HFF-Myc (cell line): ENCODE measurements around the gene SAP25.

Experiments used
- DNase-seq: peaks from one replicate; pipeline ENCODE4 v3.0.0-alpha.2; 2011; ENCODE audit warnings: low read depth; ENCODE audit errors: extremely low read depth
- H3K4me3 ChIP-seq: replicated peaks from 2 replicates; pipeline ENCODE4 v1.5.1; 2011; ENCODE audit warnings: low read depth, mild to moderate bottlenecking, control low read depth, low read length
- CTCF ChIP-seq: IDR thresholded peaks from 2 replicates; pipeline ENCODE4 v1.5.1; 2012; ENCODE audit warnings: mild to moderate bottlenecking, low read depth, low read length, control low read depth; ENCODE audit errors: missing control alignments

SAP25 gene

GRCh38 chr7:100573691-100574361 is at the start of gene SAP25:
SAP25 (minus strand) TSS chr7:100573900; CDS start chr7:100573742, 158 bp downstream.
- no peak within 1 kb of the TSS for H3K4me3 ChIP-seq
- no peak for TF ChIP-seq CTCF
- no peak for DNase-seq

GRCh38 chr7:100621554-100621953 is 47.9 kb upstream of the SAP25 start:
- no peak for TF ChIP-seq CTCF
- no peak overlapping the region for H3K4me3 ChIP-seq
- DNase-seq, result no peak

GRCh38 chr7:100620804-100621203 is 47.1 kb upstream of the SAP25 start:
- DNase-seq, result no peak
- H3K4me3 ChIP-seq, result no peak overlapping the region
- no peak for TF ChIP-seq CTCF

- no peak for DNase-seq
- TF ChIP-seq CTCF, result no peak
- no peak overlapping the region for H3K4me3 ChIP-seq
Observed at GRCh38 chr7:100620239-100620638, 46.5 kb upstream of the SAP25 start.

- no peak overlapping the region for H3K4me3 ChIP-seq
- no peak for DNase-seq
- no peak for TF ChIP-seq CTCF
Observed at GRCh38 chr7:100614308-100614861, 40.7 kb upstream of the SAP25 start.

- no peak for TF ChIP-seq CTCF
- peak overlapping the region; percentile 51; the same call in 1 of the 2 replicates for H3K4me3 ChIP-seq
- DNase-seq, result no peak
Observed at GRCh38 chr7:100613412-100614175, 39.9 kb upstream of the SAP25 start.
